GM04504 (cell line): ENCODE measurements around the gene SBK3.
"Not testable (repeated sequence)": the region's sequence is repeated elsewhere in the genome, so short reads cannot be mapped to it uniquely, and the experiment has no call there.

Source experiments
- DNase-seq: peaks from one replicate; pipeline ENCODE4 v3.0.0-alpha.2; 2012; ENCODE audit warnings: low read depth

The SBK3 gene, protein sequence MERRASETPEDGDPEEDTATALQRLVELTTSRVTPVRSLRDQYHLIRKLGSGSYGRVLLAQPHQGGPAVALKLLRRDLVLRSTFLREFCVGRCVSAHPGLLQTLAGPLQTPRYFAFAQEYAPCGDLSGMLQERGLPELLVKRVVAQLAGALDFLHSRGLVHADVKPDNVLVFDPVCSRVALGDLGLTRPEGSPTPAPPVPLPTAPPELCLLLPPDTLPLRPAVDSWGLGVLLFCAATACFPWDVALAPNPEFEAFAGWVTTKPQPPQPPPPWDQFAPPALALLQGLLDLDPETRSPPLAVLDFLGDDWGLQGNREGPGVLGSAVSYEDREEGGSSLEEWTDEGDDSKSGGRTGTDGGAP

DNA sequence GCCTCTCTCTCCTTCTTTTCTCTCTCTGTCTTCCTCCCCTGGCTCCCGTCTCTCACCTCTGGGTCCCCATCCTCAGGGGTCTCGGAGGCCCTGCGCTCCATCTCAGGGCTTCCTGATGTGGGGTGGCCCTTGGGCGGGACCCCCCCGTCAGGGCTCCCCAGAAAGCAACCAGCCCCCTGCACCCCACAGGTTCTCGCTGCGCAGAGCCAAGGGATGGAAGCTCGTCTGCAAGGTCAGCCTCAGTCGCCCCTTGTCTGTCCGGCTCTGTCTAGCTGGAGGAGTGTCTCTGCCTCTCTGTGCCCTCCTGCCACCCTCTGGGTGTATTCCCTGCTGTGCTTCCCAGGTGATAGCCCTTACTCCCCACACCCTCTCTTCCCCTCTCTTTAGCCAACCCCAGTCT is at the start of gene SBK3:
Gene SBK3, minus strand, starts transcription at position 101 of the 400 bp plus-strand sequence. Its CDS starts 0 bp downstream, at position 101.
- no peak for DNase-seq

DNA sequence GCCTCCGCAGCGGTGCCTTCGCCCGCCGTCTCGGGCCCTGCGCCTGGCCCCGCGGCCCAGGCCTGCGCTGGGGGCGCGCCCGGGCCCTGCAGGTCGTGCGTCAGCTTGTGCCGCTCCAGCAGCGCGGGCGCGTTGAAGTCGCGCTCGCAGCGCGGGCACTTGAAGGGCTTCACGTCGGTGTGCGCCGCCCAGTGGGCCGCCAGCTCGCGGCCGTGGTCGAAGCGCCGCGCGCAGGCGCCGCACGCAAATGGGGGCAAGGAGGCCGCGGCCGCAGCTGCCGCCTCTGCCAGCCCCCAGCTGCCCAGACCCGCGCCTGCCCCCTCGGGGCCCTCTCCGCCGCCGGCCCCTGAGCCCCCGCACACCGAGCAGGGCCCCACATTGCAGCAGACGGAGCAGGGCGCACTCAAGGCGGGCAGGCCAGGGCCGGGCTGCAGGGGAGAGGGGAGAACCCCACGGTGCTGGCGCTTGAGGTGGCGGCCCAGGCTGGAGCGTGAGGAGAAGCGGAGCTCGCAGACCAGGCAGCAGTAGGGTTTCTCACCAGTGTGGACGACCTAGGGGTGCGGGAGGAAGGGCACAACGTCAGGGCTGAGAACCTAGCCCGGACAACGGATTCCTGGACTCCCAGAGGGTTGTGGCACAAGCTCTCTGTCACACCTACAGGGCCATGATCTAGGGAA is 47.9 kb upstream of the SBK3 start:
- no peak for DNase-seq

DNA sequence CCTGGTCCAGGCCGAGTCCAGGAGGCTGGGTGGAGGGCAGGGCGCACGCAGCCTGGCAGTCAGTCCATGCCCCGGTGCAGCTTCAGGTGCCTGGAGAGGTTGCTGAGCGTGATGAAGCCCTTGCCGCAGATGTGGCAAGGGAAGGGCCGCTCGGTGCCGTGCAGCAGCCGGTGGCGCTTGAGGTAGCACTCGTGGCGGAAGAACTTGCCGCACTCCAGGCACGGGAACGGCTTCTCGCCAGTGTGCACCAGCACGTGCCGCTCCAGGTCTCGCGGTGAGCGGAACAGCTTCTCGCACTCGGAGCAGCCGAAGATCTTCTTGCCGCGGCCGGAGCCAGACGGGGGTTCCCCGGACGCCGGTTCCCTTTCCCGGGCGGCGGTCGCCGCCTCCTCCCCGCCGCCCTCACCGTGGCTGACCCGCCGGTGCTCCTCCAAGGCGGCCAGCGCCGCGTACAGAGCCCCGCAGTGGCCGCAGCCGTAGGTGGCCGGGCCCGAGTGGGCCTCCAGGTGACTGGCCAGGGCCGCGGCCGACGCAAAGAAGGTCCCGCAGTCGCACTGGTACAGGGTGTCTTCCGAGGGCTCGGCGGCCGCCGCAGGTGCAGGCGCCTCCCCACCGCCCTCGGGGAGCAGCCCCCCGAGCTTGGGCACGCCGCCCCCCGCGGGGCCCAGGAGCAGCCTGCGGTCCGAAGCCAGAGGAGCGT is 47.2 kb upstream of the SBK3 start:
- DNase-seq = no peak

DNA sequence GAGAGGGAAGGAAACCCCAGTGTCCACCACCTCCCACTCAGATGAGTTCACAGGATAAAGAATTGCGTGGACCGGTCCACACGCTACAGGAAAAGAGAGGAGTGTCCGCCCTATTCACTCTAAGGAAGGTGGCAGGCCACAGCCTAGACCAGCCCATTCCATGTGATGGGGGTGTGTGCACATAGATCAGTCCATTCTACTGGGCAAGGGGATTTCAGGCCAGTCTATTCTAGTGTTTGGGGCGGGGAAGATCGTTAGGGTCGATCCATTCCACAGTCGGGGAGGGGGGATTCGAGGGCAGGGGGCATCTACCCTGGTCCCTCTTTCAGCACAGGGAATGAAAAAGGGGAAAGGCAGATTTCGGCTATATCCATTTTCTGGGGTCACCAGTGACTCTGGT is 46.2 kb upstream of the SBK3 start:
- DNase-seq = no peak

DNA sequence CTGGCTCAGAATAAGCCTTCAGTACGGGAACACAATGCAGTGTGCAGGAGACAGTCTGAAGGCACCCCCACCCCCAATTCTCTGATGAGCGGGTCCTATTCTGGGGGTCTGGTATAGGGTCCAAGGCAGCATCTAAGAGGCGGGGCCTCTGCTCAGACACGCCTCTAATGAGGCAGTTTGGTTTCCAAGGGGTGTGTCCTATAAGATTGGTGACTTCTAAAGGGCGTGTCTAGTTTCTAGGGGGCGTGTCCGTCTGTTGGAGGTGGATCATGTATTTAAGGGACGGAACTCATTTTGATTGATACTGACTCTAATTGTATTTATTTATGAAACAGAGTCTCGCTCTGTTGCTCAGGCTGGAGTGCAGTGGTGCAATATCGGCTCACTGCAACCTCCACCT is 45.3 kb upstream of the SBK3 start:
- DNase-seq = no peak

DNA sequence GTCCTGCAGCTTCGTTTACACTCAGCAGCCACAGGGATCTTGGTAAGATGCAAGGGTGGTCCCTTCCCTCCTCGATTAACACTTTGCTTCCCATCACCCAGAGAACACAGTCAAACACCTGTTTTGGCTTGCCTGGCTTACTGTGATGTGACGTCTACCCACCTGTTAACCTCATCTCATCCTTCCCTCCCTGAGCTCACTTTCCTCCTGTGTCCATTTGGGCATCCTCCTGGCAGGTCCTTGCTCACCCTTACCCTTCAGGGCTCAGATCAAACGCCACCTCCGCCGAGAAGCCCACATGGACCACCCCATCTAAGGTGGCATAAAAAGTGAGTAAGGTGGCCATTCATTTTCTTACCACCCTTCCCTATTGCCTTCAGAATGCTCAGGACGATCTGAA is 44.8 kb upstream of the SBK3 start:
- DNase-seq = no peak

DNA sequence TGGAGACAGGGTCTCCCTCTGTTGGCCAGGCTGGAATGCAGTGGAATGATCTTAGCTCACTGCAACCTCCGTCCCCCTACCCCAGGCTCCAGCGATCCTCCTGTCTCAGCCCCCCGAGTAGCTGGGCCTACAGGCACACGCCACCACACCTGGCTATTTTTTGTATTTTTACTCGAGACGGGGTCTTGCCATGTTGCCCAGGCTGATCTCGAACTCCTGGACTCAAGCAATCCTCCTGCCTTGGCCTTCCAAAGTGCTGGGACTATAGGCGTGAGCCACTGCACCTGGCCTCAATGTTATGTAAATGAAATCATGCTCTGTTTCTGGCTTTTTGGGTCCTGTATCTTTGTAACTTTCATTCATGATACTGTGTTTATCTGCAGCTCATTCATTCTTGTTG is 43.4 kb upstream of the SBK3 start:
- DNase-seq = no peak

DNA sequence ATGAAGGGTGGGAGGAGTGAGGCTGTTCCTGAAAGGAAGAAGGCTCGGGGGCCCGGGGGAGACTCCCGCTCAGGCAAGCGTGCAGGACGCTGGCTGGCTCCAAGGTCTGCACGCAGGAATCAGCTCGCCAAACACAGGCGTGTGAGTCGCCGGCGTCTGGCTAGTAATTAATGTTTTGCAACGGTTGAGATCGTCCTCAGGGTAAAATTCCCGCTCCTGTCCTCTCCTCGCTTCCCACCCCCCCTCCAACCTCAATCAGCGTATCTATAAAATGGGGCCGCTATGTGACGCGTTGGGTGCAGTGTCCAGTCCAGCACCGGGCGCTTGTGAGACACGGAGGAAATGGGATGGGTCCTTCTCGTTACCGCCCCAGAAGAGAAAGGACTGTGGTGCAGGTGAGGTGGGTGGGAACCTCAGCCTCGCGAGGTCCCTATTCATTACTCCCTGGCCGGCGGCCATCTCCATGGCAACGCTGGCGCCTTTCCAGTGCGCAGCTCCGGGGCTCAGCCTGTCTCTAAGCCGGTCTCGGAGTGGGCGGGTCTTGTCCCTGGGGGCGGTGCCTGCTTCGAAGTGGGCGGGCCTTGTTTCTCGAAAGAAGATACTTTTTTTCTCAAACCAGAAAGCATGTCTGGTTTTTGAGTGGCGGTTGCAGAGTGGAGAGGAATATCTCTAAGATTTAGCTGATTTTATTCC is 41.8 kb upstream of the SBK3 start:
- DNase-seq = peak; percentile 53

DNA sequence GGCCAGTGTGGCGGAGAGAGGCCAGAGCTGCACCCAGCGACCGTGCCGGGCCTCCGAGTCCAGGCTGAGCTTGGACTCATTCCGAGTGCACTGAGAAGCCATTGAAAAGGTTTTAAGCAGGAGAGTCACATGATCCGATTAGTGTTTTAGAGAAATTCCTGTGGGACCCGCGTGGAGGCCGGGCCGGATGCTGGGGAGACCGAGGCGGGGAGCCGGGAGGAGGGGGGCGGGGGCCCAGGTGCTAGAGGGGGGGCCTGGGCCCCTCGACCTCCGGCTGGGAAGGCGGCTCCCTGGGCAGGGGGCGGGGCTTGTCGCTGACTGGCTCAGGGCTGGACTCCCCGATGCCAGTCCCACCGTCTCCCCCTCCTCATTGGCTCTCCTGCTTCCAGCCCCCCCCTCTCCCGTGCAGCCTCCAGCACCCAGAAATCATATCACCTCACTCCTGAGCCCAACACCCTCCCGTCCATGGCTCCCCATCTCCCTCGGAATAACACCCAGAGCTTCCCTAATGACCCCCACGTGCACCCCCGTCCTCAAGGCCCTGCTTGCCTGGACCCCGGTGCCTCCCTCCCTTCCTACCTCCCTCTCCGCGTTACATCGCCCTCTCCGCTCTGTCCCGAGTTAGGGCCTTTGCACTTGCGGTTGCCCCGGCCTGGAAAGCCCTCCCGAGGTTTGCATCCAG is 40.5 kb upstream of the SBK3 start:
- DNase-seq = no peak

DNA sequence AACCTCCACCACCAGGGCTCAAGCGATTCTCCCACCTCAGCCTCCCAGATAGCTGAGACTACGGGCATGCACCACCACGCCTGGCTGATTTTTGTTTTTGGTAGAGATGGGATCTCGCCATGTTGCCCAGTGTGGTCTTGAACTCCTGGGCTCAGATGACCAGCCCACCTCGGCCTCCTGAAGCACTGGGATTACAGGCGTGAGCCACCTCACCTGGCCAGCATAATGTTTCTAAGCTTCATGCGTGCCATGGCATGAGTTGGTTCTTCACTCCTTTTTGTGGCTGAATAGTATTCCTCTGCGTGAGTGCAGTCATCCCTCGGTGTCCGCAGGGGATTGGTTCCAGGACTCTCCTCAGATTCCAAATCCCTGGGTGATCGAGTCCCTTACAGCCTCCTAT is 39.5 kb upstream of the SBK3 start:
- DNase-seq = no peak

DNA sequence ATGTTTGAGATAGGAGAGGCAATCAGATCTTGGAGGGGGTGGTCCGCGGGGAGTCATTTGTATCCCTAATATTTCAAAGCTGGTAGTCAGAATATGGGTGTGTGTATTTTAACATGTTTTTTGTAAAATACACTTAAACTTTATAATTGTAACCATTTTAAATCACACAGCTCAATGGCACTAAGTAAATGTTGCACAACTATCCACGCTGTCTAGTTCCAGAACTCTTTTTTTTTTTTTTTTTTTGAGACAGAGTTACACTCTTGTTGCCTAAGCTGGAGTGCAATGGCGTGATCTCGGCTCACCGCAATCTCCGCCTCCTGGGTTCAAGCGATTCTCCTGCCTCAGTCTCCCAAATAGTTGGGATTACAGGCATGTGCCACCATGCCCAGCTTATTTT is 38.6 kb upstream of the SBK3 start:
- DNase-seq = not testable (repeated sequence)

DNA sequence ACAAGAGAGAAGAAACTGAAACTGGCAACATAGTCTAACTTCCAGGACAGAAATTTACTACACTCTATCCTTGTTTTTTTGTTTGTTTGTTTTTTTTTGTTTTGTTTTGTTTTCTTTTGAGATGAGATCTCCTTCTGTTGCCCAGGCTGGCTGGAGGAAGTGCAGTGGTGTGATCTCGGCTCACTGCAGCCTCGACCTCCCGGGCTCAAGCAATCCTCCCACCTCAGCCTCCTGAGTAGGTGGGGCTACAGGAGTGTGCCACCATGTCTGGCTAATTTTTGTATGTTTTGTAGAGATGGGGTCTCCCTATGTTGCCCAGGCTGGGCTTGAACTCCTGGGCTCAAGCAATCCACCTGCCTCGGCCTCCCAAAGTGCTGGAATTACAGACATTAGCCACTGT is 36.9 kb upstream of the SBK3 start:
- DNase-seq = not testable (repeated sequence)

DNA sequence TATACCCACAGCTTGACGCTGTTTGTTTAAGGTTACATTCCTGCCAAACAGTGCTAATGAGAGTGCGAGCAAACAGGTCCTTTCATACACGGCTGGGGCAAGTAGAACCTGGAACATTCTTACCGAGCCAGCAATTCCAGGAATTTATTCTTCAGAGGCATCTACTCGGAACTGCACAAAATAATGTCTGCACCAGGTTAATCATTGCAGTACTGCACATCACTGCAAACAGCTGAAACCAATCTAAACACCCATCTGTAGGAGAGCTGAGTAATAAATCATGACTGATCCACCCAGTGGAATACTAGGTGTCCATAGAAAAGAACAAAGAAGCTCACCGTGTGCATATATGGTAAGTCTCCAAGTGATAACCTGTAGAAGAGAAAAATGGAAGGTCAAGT is 36.5 kb upstream of the SBK3 start:
- DNase-seq = no peak

DNA sequence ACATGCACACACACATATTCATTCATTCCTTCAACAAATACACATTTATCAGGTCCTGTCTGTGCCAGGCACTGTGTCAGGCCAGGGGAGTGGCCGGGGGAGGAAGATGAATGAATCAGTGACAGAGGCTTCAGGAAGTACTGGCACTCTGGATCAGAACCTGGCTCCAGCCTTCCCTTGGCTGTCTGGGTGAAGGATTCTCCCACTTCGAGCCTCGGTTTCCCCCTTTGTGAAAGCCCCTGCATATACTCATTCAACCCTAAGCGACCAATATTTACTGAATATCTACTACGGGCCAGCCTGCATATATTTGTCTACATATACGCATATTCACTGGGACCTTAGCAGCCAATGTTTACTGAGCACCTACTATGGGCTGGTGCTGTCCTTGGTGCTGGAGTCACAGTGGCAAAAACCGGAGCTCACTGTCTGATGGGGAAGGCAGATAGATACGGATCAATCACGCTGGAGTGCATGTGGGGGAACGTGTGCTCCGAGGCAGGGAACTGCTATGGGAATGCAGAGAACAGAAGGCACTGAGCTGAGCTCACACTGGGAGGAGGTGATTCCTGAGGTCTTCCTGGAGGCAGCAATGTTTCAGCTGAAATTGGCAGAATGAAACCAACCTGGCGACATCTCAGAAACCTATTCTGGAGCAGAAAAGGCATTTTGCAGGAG is 35.9 kb upstream of the SBK3 start:
- no peak for DNase-seq

DNA sequence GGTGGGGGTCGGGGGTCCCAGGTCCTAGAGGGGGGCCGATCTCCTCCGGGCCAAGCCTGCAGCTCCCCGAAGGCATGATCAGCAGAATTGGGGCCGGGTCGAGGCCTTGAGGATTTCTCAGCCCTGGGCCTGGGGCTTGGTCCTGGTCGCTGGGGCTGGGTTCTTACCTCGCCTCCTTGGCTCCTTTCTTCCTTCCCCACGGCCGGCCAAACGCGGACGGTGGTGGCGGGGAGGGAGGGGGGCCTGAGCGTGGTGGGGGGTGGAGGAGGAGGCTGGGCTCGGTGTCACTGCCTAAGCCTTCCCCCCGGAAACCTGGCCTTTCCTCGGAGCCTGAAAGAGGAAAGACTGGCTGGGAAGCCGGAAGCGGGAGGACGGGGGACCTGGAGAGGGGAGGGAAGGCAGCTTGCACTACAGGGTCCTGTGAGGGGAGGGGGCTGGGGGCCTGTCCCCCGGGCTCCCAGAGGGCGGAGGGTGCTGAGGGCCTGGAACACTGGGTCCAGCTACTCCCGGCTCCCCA is 35.3 kb upstream of the SBK3 start, which contains the start of gene ZNF579:
Gene ZNF579, minus strand, starts transcription at position 221 of the 517 bp plus-strand sequence. CDS start 1,209 bp downstream, outside the sequence.
- DNase-seq = peak; percentile 70

DNA sequence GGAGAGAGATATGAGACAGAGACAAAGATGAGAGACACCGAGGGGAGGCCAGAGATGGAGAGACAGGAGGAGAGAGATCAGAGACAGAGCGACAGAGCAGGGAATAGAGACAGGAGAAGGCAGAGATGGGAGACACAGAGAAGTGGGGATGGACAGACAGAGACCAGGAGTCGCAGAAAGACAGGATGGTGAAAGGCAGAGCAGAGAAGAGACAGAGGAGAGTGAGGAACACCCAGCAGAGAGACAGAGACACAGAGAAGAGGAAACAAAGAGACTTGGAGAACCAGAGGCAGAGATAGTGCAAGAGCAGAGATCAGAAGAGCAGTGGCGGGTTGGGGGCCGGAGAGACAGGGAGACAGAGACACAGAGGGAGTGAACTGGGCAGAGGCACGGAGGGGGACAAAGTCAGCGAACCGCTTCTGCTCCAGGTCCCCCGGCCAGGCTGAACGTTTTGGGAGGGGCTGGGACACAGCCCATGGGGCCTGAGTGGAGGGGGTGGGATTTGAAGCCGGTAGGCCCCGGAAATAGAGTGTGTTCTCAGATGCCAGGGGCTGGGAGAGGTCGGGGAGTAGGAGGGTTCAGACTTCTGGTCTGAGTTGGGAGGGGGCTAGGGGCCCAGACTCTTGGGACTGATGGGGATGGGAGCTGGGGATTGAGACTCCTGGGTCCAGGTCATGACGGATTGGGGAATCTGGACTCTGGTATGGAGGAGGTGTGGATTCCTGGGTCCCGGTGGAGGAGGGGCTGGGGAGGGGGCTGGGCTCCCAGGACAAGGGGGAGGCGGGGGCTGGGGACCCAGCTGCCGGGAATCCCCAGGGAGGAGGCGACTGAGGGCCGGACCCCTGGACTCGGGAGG is 34.7 kb upstream of the SBK3 start:
- DNase-seq = no peak

DNA sequence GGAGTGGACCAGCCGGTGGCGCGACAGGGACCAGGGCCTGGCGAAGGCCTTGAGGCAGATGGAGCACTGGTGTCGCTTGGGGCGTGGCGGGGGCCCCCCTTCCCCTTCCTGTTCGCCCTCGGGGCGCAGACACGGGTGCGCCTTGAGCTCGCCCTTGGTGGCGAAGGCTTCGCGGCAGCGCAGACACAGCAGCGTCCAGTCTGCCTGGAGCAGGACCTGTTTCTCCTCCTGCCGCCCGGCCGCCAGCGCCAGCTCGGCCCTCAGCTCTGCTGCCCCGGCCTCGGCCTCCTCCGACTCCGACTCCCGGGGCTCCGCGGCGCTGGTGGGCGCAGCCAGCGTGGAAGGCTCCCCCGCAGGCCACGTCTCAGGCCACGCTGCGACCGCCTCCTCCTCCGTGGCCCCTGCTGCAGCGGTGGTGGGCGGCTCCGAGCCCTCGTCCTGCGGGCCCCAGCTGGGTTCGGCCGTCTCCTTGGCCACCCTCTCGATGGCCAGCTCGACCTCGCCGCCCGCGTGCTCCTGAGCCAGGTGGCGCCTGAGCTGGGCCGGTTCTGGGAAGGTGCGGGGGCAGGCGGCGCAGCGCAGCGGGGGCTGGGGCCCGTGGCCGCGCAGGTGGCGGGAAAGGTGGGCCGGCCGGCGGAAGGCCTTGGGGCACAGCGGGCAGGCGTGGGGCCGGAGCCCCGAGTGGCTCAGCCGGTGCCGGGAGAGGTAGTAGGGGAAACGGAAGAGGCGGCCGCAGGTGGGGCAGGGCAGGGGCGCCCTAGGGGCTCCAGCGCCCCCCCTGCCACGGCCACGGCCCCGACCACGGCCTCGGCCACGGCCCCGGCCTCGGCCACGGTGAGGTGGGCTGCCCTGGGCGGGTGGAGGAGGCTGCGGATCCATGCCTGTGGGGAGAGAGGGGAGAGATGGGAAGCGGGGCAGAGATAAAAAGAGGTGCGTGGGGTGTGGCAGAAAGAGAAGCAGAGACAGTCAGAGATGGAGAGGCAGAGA is 33.7 kb upstream of the SBK3 start:
- DNase-seq = no peak

DNA sequence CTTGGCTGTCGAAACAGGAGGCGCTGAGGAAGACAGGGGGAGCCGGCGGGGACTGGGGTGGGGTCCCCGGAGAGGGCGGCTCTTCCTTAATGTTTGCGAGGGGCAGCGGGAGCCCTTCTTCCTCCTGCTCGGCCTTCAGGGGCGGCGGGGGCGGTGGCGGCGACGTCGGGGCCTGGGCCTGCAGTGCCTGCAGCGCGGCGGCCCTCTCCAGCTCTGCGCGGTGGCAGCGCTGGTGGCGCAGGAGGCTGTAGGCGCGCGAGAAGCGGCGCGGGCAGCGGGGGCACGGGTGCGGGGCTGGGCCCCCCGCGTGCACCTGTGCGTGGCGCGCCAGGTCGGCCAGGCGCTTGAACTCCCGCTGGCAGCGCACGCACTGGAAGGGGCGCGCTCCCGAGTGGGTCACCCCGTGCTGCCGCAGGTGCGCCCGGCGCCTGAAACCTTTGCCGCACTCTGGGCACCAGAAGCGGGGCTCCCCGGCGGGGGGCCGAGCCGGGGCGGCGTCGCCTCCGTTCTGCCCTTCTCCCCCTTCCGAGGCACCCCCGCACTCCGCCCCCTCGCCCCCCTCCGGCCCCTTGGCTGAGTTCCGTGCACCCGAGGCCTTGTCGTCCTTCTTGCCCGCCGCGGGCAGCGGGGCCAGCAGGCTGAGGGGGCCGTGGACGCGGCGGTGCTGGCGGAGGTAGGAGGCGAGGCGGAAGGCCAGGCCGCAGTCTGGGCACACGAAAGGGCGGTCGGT is 32.9 kb upstream of the SBK3 start:
- DNase-seq = no peak
